Measurements from ENCODE around the gene DOCK6. TPM values are rescaled to one million over a fixed set of nuclear protein-coding genes. Genes with fewer than 3 reads are reported as not detected.
A peak's percentile ranks its signal among the peaks of the same experiment; 100 is the strongest.

Gene DOCK6
- total and polyA plus RNA-seq, 2 of the 13 experiments (the other 11 are each of a cell fraction or from before 2014, with no cell fraction given), result 5.4 to 38.1 TPM

DNA sequence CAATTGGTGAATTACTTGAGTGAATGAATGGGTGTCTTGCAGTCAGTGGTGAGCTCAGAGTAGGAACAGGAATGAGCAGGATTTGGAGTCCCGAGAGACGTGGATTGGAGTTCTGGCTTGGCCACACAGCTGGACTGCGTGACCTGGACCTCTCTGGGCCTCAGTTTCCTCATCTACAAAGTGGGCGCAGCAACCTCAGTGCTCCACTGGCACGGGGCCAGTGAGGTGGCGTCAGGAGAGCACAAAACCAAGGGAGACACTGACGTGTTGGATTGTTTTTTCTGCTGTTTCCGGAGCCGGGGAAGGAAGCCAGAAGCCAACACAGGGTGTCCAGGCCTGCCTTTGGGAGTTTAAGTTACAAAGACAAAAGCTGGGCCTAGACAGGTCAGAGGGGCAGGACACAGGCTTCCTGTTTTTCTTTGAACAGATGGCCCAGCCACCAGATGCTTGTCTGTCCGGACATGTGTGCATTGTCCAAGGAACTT lies 6.5 kb upstream of the DOCK6 start (continued):
- TF ChIP-seq SMYD3 (CRISPR knock-in tag; IDR thresholded peaks at IDR 0.05), result no peak
- no peak for TF ChIP-seq POLR2AphosphoS2 (IDR thresholded peaks at IDR 0.05; ENCODE audit: low read depth, low read length)
- TF ChIP-seq ZNF530 (CRISPR knock-in tag; IDR thresholded peaks at IDR 0.05; ENCODE audit: low read depth), result no peak
- TF ChIP-seq, protein P1, sequence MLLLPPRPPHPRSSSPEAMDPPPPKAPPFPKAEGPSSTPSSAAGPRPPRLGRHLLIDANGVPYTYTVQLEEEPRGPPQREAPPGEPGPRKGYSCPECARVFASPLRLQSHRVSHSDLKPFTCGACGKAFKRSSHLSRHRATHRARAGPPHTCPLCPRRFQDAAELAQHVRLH (CRISPR knock-in tag; IDR thresholded peaks at IDR 0.05; ENCODE audit: borderline replicate concordance, low read depth), result peak; percentile 66; the same call in 1 of the 2 replicates
- TF ChIP-seq SPEN (CRISPR knock-in tag; IDR thresholded peaks at IDR 0.05; ENCODE audit: low read depth), result 0 out of 2 replicates have a peak, but pooled peaks have one; percentile 53
- no peak for TF ChIP-seq PTBP1 (IDR thresholded peaks at IDR 0.05; ENCODE audit: low read depth, low read length, poor library complexity, severe bottlenecking)
- TF ChIP-seq ZFX (CRISPR knock-in tag; IDR thresholded peaks at IDR 0.05; ENCODE audit: low read depth), result peak; percentile 62
- TF ChIP-seq, protein P2, sequence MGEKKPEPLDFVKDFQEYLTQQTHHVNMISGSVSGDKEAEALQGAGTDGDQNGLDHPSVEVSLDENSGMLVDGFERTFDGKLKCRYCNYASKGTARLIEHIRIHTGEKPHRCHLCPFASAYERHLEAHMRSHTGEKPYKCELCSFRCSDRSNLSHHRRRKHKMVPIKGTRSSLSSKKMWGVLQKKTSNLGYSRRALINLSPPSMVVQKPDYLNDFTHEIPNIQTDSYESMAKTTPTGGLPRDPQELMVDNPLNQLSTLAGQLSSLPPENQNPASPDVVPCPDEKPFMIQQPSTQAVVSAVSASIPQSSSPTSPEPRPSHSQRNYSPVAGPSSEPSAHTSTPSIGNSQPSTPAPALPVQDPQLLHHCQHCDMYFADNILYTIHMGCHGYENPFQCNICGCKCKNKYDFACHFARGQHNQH (CRISPR knock-in tag; IDR thresholded peaks at IDR 0.05), result peak; percentile 45; the same call in 1 of the 2 replicates
- no peak for TF ChIP-seq MEIS2 (CRISPR knock-in tag; IDR thresholded peaks at IDR 0.05)
- TF ChIP-seq, protein P3, sequence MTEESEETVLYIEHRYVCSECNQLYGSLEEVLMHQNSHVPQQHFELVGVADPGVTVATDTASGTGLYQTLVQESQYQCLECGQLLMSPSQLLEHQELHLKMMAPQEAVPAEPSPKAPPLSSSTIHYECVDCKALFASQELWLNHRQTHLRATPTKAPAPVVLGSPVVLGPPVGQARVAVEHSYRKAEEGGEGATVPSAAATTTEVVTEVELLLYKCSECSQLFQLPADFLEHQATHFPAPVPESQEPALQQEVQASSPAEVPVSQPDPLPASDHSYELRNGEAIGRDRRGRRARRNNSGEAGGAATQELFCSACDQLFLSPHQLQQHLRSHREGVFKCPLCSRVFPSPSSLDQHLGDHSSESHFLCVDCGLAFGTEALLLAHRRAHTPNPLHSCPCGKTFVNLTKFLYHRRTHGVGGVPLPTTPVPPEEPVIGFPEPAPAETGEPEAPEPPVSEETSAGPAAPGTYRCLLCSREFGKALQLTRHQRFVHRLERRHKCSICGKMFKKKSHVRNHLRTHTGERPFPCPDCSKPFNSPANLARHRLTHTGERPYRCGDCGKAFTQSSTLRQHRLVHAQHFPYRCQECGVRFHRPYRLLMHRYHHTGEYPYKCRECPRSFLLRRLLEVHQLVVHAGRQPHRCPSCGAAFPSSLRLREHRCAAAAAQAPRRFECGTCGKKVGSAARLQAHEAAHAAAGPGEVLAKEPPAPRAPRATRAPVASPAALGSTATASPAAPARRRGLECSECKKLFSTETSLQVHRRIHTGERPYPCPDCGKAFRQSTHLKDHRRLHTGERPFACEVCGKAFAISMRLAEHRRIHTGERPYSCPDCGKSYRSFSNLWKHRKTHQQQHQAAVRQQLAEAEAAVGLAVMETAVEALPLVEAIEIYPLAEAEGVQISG (CRISPR knock-in tag; IDR thresholded peaks at IDR 0.05), result peak; percentile 38; the same call in 1 of the 2 replicates
- TF ChIP-seq, protein P4, sequence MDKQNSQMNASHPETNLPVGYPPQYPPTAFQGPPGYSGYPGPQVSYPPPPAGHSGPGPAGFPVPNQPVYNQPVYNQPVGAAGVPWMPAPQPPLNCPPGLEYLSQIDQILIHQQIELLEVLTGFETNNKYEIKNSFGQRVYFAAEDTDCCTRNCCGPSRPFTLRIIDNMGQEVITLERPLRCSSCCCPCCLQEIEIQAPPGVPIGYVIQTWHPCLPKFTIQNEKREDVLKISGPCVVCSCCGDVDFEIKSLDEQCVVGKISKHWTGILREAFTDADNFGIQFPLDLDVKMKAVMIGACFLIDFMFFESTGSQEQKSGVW (CRISPR knock-in tag; IDR thresholded peaks at IDR 0.05; ENCODE audit: borderline replicate concordance), result no peak
- TF ChIP-seq ZNF343 (CRISPR knock-in tag; IDR thresholded peaks at IDR 0.05), result no peak
- TF ChIP-seq TEAD3 (CRISPR knock-in tag; optimal IDR thresholded peaks at IDR 0.05; ENCODE audit: borderline replicate concordance), result peak; percentile 14
- TF ChIP-seq ZNF256 (CRISPR knock-in tag; conservative IDR thresholded peaks at IDR 0.05), result no peak
- TF ChIP-seq ZNF329 (CRISPR knock-in tag; IDR thresholded peaks at IDR 0.05; ENCODE audit: low read depth), result no peak
- TF ChIP-seq, protein P5, sequence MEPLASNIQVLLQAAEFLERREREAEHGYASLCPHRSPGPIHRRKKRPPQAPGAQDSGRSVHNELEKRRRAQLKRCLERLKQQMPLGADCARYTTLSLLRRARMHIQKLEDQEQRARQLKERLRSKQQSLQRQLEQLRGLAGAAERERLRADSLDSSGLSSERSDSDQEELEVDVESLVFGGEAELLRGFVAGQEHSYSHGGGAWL (CRISPR knock-in tag; IDR thresholded peaks at IDR 0.05), result no peak
- no peak for TF ChIP-seq SETDB1 (CRISPR knock-in tag; IDR thresholded peaks at IDR 0.05; ENCODE audit: borderline replicate concordance)
- TF ChIP-seq TBX3 (IDR thresholded peaks at IDR 0.05; ENCODE audit: borderline replicate concordance), result no peak
- TF ChIP-seq KDM2A (CRISPR knock-in tag; IDR thresholded peaks at IDR 0.05; ENCODE audit: borderline replicate concordance, low read depth), result 0 out of 2 replicates have a peak, but pooled peaks have one; percentile 26
- TF ChIP-seq ZBTB42 (CRISPR knock-in tag; IDR thresholded peaks at IDR 0.05), result no peak
- TF ChIP-seq, protein P6, sequence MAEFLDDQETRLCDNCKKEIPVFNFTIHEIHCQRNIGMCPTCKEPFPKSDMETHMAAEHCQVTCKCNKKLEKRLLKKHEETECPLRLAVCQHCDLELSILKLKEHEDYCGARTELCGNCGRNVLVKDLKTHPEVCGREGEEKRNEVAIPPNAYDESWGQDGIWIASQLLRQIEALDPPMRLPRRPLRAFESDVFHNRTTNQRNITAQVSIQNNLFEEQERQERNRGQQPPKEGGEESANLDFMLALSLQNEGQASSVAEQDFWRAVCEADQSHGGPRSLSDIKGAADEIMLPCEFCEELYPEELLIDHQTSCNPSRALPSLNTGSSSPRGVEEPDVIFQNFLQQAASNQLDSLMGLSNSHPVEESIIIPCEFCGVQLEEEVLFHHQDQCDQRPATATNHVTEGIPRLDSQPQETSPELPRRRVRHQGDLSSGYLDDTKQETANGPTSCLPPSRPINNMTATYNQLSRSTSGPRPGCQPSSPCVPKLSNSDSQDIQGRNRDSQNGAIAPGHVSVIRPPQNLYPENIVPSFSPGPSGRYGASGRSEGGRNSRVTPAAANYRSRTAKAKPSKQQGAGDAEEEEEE (CRISPR knock-in tag; IDR thresholded peaks at IDR 0.05; ENCODE audit: borderline replicate concordance), result no peak
- no peak for TF ChIP-seq ZKSCAN5 (CRISPR knock-in tag; IDR thresholded peaks at IDR 0.05)

Data from HepG2 (cell line).